ENCODE measurements around the gene RUNX3.

RUNX3 gene

GRCh38 chr1:24912376-24913273 is 17.5 kb downstream of the RUNX3 start:
- no peaks in the 10 kb centered on the region for H4K20me1 ChIP-seq (ENCODE audit: low read depth, low read length)
- H3K9me2 ChIP-seq (replicated peaks; ENCODE audit: insufficient read depth, low read length), result no peaks in the 10 kb centered on the region
- TF ChIP-seq CTCF (IDR thresholded peaks at IDR 0.05; ENCODE audit: insufficient read depth, low read length, poor library complexity, severe bottlenecking), result no peak
- TF ChIP-seq EZH2phosphoT487 (conservative IDR thresholded peaks at IDR 0.05; ENCODE audit: low read length), result no peak
- H3K79me2 ChIP-seq (ENCODE audit: insufficient read depth, low read length), result 0 out of 2 replicates have a peak, but pooled peaks cover 3% of the 10 kb centered on the region
- no peak overlapping the region for H3K27ac ChIP-seq (ENCODE audit: low read depth, low read length)
- H2AFZ ChIP-seq (ENCODE audit: low read depth, low read length, severe bottlenecking), result no peak overlapping the region
- H3K9me3 ChIP-seq (ENCODE audit: insufficient read depth, low read length), result no peaks in the 10 kb centered on the region
- no peaks in the 10 kb centered on the region for H3F3A ChIP-seq (ENCODE audit: insufficient read depth)
- no peak overlapping the region for H3K4me3 ChIP-seq (ENCODE audit: insufficient read depth, low read length, poor library complexity, severe bottlenecking)
- no peaks in the 10 kb centered on the region for H3K27me3 ChIP-seq (ENCODE audit: low read length)
- no peaks in the 10 kb centered on the region for H3K36me3 ChIP-seq (ENCODE audit: low read length)
- no peak overlapping the region for H3K4me2 ChIP-seq (ENCODE audit: low read depth, low read length, poor library complexity, severe bottlenecking)
- no peak overlapping the region for H3K9ac ChIP-seq (ENCODE audit: low read length)

- Histone ChIP-seq H3K9me3 (ENCODE audit: insufficient read depth, low read length) (no peaks in the 10 kb centered on the region), H3K27me3 (ENCODE audit: low read length) (no peaks in the 10 kb centered on the region), H2AFZ (ENCODE audit: low read depth, low read length, severe bottlenecking) (no peak overlapping the region), H3K36me3 (ENCODE audit: low read length) (no peaks in the 10 kb centered on the region), H4K20me1 (ENCODE audit: low read depth, low read length) (no peaks in the 10 kb centered on the region), H3K4me2 (ENCODE audit: low read depth, low read length, poor library complexity, severe bottlenecking) (no peak overlapping the region), H3F3A (ENCODE audit: insufficient read depth) (no peaks in the 10 kb centered on the region), H3K79me2 (ENCODE audit: insufficient read depth, low read length) (0 out of 2 replicates have a peak, but pooled peaks cover 3% of the 10 kb centered on the region), H3K9ac (ENCODE audit: low read length) (no peak overlapping the region), H3K4me3 (ENCODE audit: insufficient read depth, low read length, poor library complexity, severe bottlenecking) (no peak overlapping the region), H3K9me2 (replicated peaks; ENCODE audit: insufficient read depth, low read length) (no peaks in the 10 kb centered on the region), H3K27ac (ENCODE audit: low read depth, low read length) (no peak overlapping the region)
- TF ChIP-seq EZH2phosphoT487 (conservative IDR thresholded peaks at IDR 0.05; ENCODE audit: low read length) (no peak), CTCF (IDR thresholded peaks at IDR 0.05; ENCODE audit: insufficient read depth, low read length, poor library complexity, severe bottlenecking) (no peak)
Observed at GRCh38 chr1:24911651-24912155, 18.4 kb downstream of the RUNX3 start.

- Histone ChIP-seq H3K79me2 (ENCODE audit: insufficient read depth, low read length) (0 out of 2 replicates have a peak, but pooled peaks cover 3% of the 10 kb centered on the region), H3K4me3 (ENCODE audit: insufficient read depth, low read length, poor library complexity, severe bottlenecking) (no peak overlapping the region), H4K20me1 (ENCODE audit: low read depth, low read length) (no peaks in the 10 kb centered on the region), H3K9ac (ENCODE audit: low read length) (no peak overlapping the region), H3K9me3 (ENCODE audit: insufficient read depth, low read length) (no peaks in the 10 kb centered on the region), H2AFZ (ENCODE audit: low read depth, low read length, severe bottlenecking) (no peak overlapping the region), H3F3A (ENCODE audit: insufficient read depth) (no peaks in the 10 kb centered on the region), H3K27ac (ENCODE audit: low read depth, low read length) (no peak overlapping the region), H3K27me3 (ENCODE audit: low read length) (no peaks in the 10 kb centered on the region), H3K36me3 (ENCODE audit: low read length) (no peaks in the 10 kb centered on the region), H3K9me2 (replicated peaks; ENCODE audit: insufficient read depth, low read length) (no peaks in the 10 kb centered on the region), H3K4me2 (ENCODE audit: low read depth, low read length, poor library complexity, severe bottlenecking) (no peak overlapping the region)
- no peak for TF ChIP-seq EZH2phosphoT487 (conservative IDR thresholded peaks at IDR 0.05; ENCODE audit: low read length)
- TF ChIP-seq CTCF (IDR thresholded peaks at IDR 0.05; ENCODE audit: insufficient read depth, low read length, poor library complexity, severe bottlenecking), result no peak
Observed at GRCh38 chr1:24910751-24911650, 19.1 kb downstream of the RUNX3 start.
